Activated naive CD4-positive, alpha-beta T cell treated with anti-CD3 and anti-CD28 coated beads, Interleukin-2, amount 50 U/mL, for 72 hours (primary cell): Measurements from ENCODE around the gene CHCHD6. TPM values are rescaled to one million over a fixed set of nuclear protein-coding genes. Genes with fewer than 3 reads are reported as not detected.

ENCODE experiments used
- ATAC-seq, 2 donors: fragments of 150-1000 bp; cut with Tn5 transposase; 2 replicates each; pipeline ENCODE4 v1.10.0; 2021; ENCODE audit warnings: mild to moderate bottlenecking in 2 of 2, moderate library complexity in 2 of 2
- DNase-seq, 2 donors: peaks; one replicate each; pipeline ENCODE4 v3.0.0; 2021 to 2022; ENCODE audit warnings: low spot score in 2 of 2
- H3K27ac Mint-ChIP-seq, 2 donors: one replicate each; pipeline ENCODE4 v1.8.0; 2022; ENCODE audit warnings: mild to moderate bottlenecking in 2 of 2, mixed read lengths in 2 of 2
- H3K36me3 Mint-ChIP-seq, 2 donors: one replicate each; pipeline ENCODE4 v1.8.0; 2022; ENCODE audit warnings: mixed read lengths in 2 of 2
- H3K9me3 Mint-ChIP-seq, 2 donors: one replicate each; pipeline ENCODE4 v1.8.0; 2022; ENCODE audit warnings: mixed read lengths in 2 of 2
- total RNA-seq, 2 donors: library from RNA; stranded (reverse); gene quantifications; one replicate each; pipeline ENCODE4 v1.2.3, GENCODE V29; 2022

CHCHD6 gene
- total RNA-seq, 2 donors from 2014 or later: 13.6 to 19.7 TPM

DNA sequence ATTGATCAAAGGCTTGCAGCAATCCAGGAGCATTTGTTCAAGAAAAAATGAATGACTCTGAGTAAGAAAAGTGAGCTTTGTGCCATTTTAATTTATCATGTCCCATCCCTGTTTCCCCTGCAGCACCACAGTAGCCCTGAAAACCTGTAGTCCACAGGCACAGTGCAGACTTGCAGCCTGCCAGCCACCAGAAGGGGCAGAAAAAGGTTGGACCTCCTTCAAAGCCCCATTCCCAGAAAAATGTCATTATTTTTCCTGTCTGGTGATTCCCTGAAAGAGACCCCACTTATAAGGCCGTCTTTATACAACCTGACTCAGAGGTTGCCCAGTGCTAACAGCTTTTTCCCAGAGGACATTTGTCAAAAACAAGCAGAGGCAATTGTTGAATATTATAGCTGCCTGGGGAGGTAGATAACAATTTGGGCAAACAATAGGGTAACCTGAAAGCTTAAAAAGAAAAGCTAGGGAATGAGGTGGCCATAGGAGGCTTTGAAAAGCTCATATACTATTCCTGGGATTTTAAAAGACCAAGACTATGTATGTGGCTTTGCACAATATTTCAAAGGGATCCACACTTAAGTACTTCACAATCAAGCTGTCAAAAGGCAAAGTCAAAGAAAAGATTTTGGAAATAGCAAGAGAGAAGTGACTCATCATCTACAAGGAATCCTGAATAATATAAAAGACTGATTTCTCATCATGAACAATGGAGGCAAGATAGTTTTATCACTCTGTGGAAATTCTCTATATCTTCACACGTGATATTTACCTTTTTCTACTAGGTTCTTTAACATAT lies 142.1 kb downstream of the CHCHD6 start:
- H3K9me3 Mint-ChIP-seq: no peaks in the 10 kb centered on the region
- no peak overlapping the region for H3K27ac Mint-ChIP-seq
- no peak for ATAC-seq
- DNase-seq: no peak
- no peaks in the 10 kb centered on the region for H3K36me3 Mint-ChIP-seq

DNA sequence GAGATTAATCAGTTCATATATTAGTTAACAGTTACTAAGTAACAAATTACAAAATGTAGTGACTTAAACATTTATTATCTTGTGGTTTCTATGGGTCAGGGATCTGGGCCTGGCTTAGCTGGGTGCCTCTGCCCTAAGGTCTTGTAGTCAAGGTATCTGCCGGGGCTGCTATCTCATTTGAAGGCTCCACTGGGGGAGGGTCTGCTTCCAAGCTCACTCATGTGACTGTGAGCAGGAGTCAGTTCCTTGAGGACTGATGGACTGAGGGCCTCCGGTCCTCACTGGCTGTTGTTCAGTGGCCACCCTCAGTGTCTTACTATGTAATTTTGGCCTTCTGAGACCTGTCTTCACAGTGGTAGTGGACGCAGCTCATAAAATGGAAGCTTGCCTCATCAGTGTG lies 143.0 kb downstream of the CHCHD6 start:
- ATAC-seq: no peak

DNA sequence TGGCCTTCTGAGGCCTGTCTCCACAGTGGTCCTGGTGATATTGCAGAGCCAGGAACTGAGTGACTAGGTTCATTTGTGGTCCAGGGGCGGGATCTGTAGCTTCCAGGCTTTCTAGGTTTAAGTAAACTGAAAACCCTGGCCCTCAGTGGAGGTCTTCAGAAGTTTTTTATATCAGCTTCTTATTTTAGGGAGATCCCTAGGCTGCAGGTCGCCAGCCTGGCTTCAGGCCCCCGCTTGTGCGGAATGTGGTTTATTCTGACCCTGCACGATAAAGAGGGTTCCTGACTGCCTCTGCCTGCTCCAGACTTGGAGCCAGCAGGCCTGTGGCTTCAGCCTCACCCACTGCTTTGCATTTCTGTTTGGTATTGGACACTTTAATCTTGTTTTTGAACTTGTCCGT lies 145.0 kb downstream of the CHCHD6 start:
- no peaks in the 10 kb centered on the region for H3K36me3 Mint-ChIP-seq
- H3K27ac Mint-ChIP-seq: no peak overlapping the region
- H3K9me3 Mint-ChIP-seq: no peaks in the 10 kb centered on the region
- DNase-seq (no peak), ATAC-seq (no peak)

More for the DNA sequence above, 143.0 kb downstream of the CHCHD6 start:
- no peaks in the 10 kb centered on the region for H3K36me3 Mint-ChIP-seq
- DNase-seq: no peak
- H3K27ac Mint-ChIP-seq: no peak overlapping the region
- no peaks in the 10 kb centered on the region for H3K9me3 Mint-ChIP-seq

DNA sequence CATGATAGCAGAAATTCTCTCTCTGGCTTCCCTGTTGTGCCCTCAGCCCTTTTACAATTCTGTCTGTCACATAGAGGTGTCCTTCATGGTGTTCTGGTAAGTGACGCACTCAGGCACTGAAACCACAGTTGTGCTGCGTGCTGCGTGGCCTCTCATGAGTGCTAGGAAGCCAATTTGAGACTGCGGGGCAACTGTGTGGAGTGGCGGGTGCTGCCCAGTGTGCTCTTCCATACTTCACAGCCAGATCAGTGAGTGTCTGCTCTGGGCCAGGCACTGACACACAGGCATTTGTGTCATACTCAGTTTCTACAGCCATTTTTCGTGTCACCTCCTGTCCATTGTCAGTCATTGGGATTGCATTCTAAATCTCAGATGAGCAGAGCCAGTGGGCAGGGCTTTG lies 145.7 kb downstream of the CHCHD6 start:
- Mint-ChIP-seq H3K36me3 (no peaks in the 10 kb centered on the region), H3K9me3 (no peaks in the 10 kb centered on the region), H3K27ac (no peak overlapping the region)
- ATAC-seq: no peak
- DNase-seq: no peak

DNA sequence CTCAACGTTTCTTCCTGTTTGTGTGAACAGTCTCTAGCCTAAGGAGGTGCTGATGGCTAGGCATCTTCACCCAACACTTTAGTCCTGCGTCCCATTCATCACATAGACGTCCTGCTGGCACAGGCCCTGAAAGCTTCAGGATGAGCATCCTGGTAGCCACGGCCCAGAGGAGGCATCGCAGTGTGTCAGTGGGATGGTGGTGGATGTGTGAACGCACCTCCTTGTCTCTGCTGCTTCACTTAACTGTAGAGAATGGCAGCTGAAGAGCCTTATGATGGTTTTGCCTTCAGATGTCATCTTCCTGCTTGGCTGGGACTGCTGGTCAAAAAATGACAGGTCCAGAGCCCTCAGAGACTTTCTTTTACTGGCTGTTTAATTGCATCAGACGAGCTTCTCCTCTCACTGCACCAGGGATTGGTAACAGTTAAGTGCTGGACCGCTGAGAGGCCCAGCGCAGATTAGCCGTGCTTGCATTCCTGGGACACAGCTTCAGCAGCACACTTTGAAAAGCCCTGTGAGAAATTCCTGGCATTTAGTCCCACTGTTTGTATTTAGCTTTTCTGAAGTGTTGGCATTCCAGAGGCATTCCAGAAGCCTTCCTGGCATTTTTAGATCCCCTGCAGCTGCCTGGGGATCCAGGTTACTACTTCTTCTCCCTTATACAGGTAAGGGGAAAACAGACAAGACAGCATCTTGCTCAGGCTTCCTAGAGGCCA lies 146.5 kb downstream of the CHCHD6 start:
- Mint-ChIP-seq H3K9me3 (no peaks in the 10 kb centered on the region), H3K27ac (no peak overlapping the region), H3K36me3 (no peaks in the 10 kb centered on the region)
- ATAC-seq: no peak
- no peak for DNase-seq

DNA sequence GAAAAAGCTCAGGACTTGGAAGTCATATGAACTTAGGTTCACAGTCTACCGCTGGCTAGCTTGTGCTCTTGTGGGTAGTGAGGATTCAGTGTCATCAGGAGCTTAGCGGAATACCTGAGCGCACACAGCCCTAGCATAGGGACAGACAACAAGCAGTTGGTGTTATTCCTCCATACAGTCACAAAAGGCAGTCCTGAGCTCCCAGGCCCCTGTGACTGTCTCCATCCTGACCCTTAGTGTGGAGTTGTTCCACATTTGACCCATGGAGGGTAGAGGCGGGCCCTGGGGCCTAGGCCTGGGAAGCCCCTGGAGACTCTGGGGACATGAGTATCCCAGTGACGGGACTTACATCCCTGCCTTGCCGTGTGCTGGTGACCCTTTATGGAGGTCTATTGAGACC lies 147.3 kb downstream of the CHCHD6 start:
- Mint-ChIP-seq H3K9me3 (no peaks in the 10 kb centered on the region), H3K36me3 (no peaks in the 10 kb centered on the region), H3K27ac (no peak overlapping the region)
- DNase-seq: no peak
- ATAC-seq: no peak

DNA sequence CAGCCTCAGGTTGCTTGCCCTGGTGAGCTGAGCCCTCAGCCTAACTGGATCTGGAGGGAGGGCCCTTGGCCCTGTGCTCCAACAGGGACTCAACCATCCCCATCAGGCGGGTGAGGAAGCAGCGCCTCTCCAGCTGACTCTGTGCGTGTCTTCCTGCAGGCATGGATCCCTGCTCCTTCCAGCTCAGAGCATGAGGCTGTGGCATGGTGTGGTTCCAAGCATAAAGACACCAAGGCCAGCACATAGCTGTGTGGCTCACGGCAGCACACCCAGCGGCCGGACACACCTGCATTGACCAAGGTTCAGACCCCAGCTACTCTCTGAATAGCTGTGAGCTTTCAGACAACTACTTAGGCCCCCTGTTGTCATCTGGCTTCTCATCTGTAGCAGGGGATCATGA lies 147.9 kb downstream of the CHCHD6 start:
- no peak overlapping the region for H3K27ac Mint-ChIP-seq
- H3K9me3 Mint-ChIP-seq: no peaks in the 10 kb centered on the region
- ATAC-seq (no peak), DNase-seq (no peak)
- H3K36me3 Mint-ChIP-seq: no peaks in the 10 kb centered on the region

DNA sequence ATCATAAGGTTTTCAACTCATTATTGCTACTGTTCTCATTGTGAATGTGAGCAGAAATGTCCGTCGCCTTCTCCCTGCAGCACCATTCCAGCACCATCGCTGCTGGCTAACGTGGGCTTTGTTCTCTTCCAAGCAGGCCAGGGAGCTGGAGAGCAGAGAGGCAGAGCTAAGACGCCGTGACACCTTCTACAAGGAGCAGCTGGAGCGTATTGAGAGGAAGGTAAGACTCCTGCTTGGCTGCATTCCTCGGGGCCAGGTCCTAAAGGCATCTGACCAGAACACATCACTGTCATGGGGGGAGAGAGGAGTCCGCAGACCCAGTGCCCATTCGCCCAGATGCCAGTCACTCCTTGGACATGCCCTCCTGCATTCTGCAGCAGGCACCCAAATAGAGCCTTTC lies 148.5 kb downstream of the CHCHD6 start:
- Mint-ChIP-seq H3K27ac (no peak overlapping the region), H3K9me3 (no peaks in the 10 kb centered on the region), H3K36me3 (no peaks in the 10 kb centered on the region)
- DNase-seq (no peak), ATAC-seq (no peak)

DNA sequence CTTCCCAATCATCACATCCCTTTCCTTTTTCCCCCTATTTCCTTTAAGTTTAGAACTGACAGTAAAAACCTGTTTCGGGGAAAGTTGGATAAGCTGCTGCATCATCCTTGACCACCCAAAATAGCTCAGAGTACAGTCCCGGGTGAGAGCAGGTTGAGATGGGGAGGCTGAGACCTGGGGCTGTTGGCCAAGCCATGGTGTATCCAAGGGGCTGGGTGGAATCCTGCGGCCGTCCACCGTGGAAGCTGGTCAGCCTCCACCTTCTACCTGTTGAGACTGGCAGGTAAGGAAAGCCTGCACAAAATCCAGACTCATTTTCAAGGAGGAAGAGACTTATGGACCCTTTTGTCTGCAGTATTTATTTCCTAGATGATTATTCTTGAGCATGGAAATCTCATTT lies 150.6 kb downstream of the CHCHD6 start:
- H3K27ac Mint-ChIP-seq: no peak overlapping the region
- DNase-seq (no peak), ATAC-seq (no peak)
- H3K36me3 Mint-ChIP-seq: no peaks in the 10 kb centered on the region
- no peaks in the 10 kb centered on the region for H3K9me3 Mint-ChIP-seq

DNA sequence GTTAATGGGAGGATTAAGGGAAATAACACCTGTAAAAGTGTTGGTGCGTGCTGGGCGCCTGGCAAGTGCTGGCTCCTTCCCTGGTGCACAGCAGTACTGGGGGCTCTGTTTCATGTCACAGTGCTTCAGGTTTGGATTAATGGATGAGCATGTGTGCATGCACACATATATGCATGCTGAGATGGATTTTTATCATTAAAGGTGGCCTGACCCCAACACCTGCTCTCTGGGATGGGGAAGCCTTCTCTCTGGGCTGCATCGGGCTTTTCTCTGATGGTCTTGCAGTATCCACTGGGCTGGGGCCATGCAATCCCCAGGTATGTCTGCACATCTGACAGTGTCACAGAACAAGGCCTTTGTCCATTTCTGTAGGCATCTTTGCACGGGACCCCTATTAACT lies 151.3 kb downstream of the CHCHD6 start:
- no peak for DNase-seq
- Mint-ChIP-seq H3K9me3 (no peaks in the 10 kb centered on the region), H3K36me3 (no peaks in the 10 kb centered on the region), H3K27ac (peak overlapping the region in 1 of 2 donors; percentile 29)
- no peak for ATAC-seq

DNA sequence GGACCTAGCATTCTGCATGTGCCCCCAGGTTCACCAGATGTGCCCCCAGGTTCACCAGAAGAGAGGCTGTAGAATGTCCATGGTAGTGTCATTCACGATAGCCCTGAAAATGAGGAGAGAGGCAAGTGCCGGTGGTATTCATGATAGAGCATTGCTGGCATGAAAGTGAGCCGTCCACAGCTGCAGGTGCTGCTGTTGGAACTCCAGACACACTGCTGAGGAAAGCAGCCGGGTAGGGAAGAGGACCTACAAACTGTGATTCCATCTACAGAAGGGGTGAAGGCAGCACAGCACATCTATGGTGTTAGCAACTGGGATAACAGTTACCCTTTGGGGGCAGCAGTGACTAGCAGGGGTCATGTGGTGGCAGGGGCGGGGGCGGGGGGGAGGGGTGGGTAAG lies 153.9 kb downstream of the CHCHD6 start:
- Mint-ChIP-seq H3K36me3 (no peaks in the 10 kb centered on the region), H3K27ac (no peak overlapping the region), H3K9me3 (no peaks in the 10 kb centered on the region)
- DNase-seq (no peak), ATAC-seq (no peak)

DNA sequence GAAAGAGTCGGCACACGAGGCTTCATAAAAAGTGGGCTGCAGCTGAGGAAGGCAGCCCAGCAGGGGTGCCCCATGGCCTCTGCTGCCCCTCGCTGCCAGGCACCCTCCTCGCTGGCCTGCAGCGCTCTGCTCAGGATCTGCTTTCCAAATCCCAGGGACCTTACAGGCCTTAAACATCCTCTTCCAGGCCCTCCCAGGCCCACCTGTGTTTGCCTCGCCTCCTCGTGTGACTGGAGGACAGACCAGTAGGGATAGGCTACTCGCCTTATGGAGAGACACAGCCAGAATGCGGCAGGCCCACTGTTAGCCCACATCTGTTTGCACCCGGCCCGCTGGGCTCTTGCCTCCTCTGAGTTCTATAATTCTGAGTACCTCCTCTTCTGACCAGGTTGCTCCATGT lies 154.4 kb downstream of the CHCHD6 start:
- Mint-ChIP-seq H3K27ac (no peak overlapping the region), H3K36me3 (no peaks in the 10 kb centered on the region), H3K9me3 (no peaks in the 10 kb centered on the region)
- ATAC-seq (no peak), DNase-seq (no peak)

DNA sequence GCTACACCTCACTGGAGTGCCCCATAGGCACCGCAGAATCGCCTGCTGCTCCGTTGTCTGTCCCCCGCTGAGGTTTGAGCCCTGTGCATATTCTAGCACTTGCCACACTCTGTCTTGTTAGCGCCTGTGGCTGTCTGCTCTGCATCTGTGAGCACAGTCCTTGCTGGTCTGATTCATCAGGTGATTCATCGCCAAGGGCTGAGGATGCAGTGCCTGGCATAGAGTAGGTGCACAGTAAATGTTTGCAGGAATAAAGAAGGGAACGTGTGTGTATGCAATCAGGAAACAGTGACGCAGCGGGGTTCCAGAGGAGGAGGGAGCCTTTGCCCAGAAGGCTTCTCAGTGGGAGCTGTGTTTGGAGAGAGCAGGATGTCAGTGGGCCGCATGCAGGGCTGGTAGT lies 154.8 kb downstream of the CHCHD6 start:
- ATAC-seq (peak in 1 of 2 donors; percentile 37), DNase-seq (no peak)
- Mint-ChIP-seq H3K27ac (peak overlapping the region in 1 of 2 donors; percentile 0), H3K9me3 (no peaks in the 10 kb centered on the region), H3K36me3 (no peaks in the 10 kb centered on the region)

DNA sequence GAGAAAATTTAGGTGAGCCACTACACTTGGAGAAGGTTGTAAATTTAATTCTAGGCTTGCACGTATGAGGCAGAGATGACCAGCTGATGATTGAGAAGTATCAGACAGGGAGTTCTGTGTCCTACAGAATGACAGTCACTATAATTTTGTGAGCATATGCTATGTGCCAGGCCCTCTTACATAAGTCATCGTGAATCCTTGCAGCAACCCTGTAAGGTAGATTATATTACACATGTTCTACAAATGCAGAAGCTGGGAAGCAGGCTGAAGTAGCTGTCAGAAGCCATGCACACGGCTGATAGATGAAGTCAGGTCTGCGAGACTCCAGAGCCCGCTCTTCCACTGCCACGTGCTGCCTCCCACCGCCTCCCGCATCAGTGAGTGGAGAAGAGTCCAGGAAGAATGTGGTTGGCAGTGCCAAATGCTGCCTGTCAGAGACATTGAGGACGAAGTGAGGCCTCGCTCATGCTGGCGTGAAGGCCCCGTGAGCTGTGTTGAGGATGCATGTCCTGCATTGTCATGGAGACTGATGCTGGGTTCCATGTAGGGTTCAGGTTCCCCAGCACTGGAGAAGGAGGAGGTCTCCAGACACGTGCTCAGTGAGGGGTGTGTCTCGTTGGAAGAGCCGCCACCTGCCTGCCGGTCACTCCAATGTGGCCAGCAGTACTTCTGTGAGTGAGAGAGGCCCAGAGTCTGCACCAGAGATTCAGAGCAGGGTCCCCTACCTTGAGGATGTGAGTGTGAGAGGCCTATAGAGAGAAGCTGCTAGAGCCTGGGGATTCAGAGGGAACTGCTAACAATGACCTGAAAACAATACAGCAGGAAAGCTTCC lies 155.6 kb downstream of the CHCHD6 start:
- ATAC-seq (no peak), DNase-seq (no peak)
- no peak overlapping the region for H3K27ac Mint-ChIP-seq
- H3K9me3 Mint-ChIP-seq: no peaks in the 10 kb centered on the region
- H3K36me3 Mint-ChIP-seq: no peaks in the 10 kb centered on the region

DNA sequence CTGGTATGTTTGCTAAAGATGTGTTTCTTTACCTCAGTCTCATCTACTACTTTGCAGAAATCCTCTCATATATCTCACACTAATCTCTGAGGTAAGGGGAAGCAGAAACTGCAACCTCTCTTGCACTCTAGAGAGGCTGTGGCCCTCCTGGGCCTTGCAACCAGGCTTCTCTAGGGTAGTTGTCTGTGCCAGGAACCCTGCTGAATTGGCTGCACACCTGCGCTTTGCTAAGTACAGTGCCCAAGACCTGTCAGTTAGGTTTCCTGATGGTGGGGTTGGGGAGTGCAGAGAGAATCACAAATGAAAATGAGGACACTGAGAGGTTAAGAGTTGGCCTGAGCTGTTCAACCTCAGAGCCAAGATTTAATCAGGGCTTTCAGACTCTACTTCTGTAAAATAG lies 161.7 kb downstream of the CHCHD6 start:
- Mint-ChIP-seq H3K9me3 (no peaks in the 10 kb centered on the region), H3K27ac (peak overlapping the region; percentile 24 to 32), H3K36me3 (peaks cover 0 to 6% of the 10 kb centered on the region in 2 donors)
- no peak for ATAC-seq
- no peak for DNase-seq

DNA sequence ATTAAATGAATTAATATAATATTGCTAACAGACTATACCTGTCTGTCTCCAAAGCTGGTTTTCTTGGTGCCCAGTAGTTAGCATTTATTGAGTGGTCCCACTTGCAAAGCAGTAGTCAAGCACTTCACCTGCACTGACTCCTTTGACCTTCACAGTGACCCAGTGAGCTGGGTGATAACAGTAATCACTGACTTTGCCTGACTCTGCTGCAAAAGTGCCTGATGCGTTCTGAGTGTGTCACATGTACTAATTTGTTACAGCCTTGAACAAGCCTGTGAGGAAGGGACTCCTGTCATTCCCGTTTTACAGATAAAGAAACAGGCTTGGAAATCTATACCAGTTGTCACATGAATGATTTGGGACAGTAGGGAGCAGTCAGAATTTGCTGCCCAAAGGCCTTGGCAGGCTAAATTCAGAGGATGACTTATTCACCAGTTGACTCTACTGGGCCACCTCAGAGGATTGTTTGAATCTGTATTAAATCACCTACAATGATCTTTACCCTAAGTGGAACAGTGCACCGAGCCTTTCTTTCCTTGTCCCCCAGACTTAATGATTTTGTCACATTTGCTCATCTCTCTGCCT lies 162.2 kb downstream of the CHCHD6 start:
- Mint-ChIP-seq H3K36me3 (peaks cover 0 to 6% of the 10 kb centered on the region in 2 donors), H3K27ac (no peak overlapping the region), H3K9me3 (no peaks in the 10 kb centered on the region)
- no peak for DNase-seq
- no peak for ATAC-seq
